ENCODE data around the gene TMEM97.

The TMEM97 gene

GRCh38 chr17:28348979-28349378, 30.0 kb downstream of the TMEM97 start:
- no peak for TF ChIP-seq RARB (CRISPR knock-in tag; IDR thresholded peaks at IDR 0.05)
- TF ChIP-seq ARNTL (CRISPR knock-in tag; IDR thresholded peaks at IDR 0.05; ENCODE audit: borderline replicate concordance, low read depth): no peak
- TF ChIP-seq ZFP3 (CRISPR knock-in tag; IDR thresholded peaks at IDR 0.05): no peak
- no peak for TF ChIP-seq ESRRG (CRISPR knock-in tag; IDR thresholded peaks at IDR 0.05)
- no peak for TF ChIP-seq TSHZ2 (CRISPR knock-in tag; IDR thresholded peaks at IDR 0.05)
- no peak for TF ChIP-seq TCF4 (CRISPR knock-in tag; IDR thresholded peaks at IDR 0.05; ENCODE audit: borderline replicate concordance)
- no peak for TF ChIP-seq PPARA (CRISPR knock-in tag; IDR thresholded peaks at IDR 0.05; ENCODE audit: borderline replicate concordance)
- TF ChIP-seq, protein P1, sequence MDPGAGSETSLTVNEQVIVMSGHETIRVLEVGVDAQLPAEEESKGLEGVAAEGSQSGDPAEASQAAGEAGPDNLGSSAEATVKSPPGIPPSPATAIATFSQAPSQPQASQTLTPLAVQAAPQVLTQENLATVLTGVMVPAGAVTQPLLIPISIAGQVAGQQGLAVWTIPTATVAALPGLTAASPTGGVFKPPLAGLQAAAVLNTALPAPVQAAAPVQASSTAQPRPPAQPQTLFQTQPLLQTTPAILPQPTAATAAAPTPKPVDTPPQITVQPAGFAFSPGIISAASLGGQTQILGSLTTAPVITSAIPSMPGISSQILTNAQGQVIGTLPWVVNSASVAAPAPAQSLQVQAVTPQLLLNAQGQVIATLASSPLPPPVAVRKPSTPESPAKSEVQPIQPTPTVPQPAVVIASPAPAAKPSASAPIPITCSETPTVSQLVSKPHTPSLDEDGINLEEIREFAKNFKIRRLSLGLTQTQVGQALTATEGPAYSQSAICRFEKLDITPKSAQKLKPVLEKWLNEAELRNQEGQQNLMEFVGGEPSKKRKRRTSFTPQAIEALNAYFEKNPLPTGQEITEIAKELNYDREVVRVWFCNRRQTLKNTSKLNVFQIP (CRISPR knock-in tag; IDR thresholded peaks at IDR 0.05; ENCODE audit: borderline replicate concordance, low read depth): no peak
- no peak for TF ChIP-seq TOX (CRISPR knock-in tag; IDR thresholded peaks at IDR 0.05; ENCODE audit: borderline replicate concordance)
- TF ChIP-seq ZNF70 (CRISPR knock-in tag; IDR thresholded peaks at IDR 0.05): no peak
- no peak for TF ChIP-seq ZC3H10 (CRISPR knock-in tag; IDR thresholded peaks at IDR 0.05)
- TF ChIP-seq CREB5 (CRISPR knock-in tag; IDR thresholded peaks at IDR 0.05; ENCODE audit: low read depth): no peak
- no peak for TF ChIP-seq CSRNP3 (CRISPR knock-in tag; IDR thresholded peaks at IDR 0.05)
- no peak for TF ChIP-seq BACH2 (CRISPR knock-in tag; IDR thresholded peaks at IDR 0.05; ENCODE audit: borderline replicate concordance)
- ATAC-seq: no peak

DNA sequence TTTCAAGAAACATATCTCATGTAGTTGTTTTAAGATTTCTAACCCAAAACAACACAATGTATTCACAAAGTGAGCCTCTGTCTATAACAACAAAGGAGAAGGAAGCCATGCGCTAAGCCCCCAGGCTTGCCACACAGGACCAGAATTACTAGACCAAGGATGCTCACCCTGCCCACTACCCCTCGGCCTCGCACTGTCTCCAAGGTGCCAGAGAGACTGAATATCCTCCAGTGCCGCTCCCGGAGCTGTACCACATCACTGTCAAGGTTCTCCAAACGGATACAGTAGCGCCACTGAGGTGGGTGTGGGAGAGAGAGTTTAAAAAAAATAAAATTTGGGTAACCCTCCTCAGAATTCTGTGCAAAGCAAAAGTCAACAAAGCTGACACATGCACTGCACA, 31.3 kb downstream of the TMEM97 start:
- ATAC-seq: no peak
- TF ChIP-seq PPARA (CRISPR knock-in tag; IDR thresholded peaks at IDR 0.05; ENCODE audit: borderline replicate concordance): no peak
- TF ChIP-seq ZNF70 (CRISPR knock-in tag; IDR thresholded peaks at IDR 0.05): no peak
- no peak for TF ChIP-seq BACH2 (CRISPR knock-in tag; IDR thresholded peaks at IDR 0.05; ENCODE audit: borderline replicate concordance)
- no peak for TF ChIP-seq CREB5 (CRISPR knock-in tag; IDR thresholded peaks at IDR 0.05; ENCODE audit: low read depth)

- TF ChIP-seq TSHZ2 (CRISPR knock-in tag; IDR thresholded peaks at IDR 0.05): no peak
- no peak for TF ChIP-seq OSR1 (CRISPR knock-in tag; IDR thresholded peaks at IDR 0.05)
- peak; percentile 100 for ATAC-seq
Measured at GRCh38 chr17:28357061-28357900, 38.3 kb downstream of the TMEM97 start, which contains the start of gene POLDIP2. TSS of gene POLDIP2 (minus strand) at chr17:28357527. CDS start at chr17:28357448, 79 bp downstream.

Data from SK-N-SH treated with all-trans-retinoic acid at 6 μM for 48 hours (cell line).